NCI-H2107 (cell line): Measurements from ENCODE around the gene KNOP1.

Experiments
- DNase-seq: peaks from one replicate; lab custom pipeline; 2025; lab: John Stamatoyannopoulos, UW

KNOP1 gene

GRCh38 chr16:19707569-19708295, 10.3 kb downstream of the KNOP1 start:
- DNase-seq: no peak

GRCh38 chr16:19706846-19707245, 11.2 kb downstream of the KNOP1 start:
- DNase-seq: no peak

- DNase-seq: no peak
Measured at GRCh38 chr16:19705843-19706242, 12.2 kb downstream of the KNOP1 start.

GRCh38 chr16:19705146-19705501, 12.9 kb downstream of the KNOP1 start:
- no peak for DNase-seq

- no peak for DNase-seq
Measured at GRCh38 chr16:19704321-19705145, 13.5 kb downstream of the KNOP1 start.

- no peak for DNase-seq
Measured at GRCh38 chr16:19703172-19703889, 14.7 kb downstream of the KNOP1 start.

GRCh38 chr16:19701091-19701490, 16.9 kb downstream of the KNOP1 start:
- DNase-seq: no peak

GRCh38 chr16:19700319-19700781, 17.7 kb downstream of the KNOP1 start:
- no peak for DNase-seq

- DNase-seq: no peak
Measured at GRCh38 chr16:19699472-19699871, 18.6 kb downstream of the KNOP1 start.

- peak; percentile 54 for DNase-seq
Measured at GRCh38 chr16:19698480-19699465, 19.3 kb downstream of the KNOP1 start.

- no peak for DNase-seq
Measured at GRCh38 chr16:19697756-19698318, 20.2 kb downstream of the KNOP1 start.

- DNase-seq: peak; percentile 31
Measured at GRCh38 chr16:19696961-19697360, 21.1 kb downstream of the KNOP1 start.

GRCh38 chr16:19696328-19696727, 21.7 kb downstream of the KNOP1 start:
- DNase-seq: peak; percentile 68

- no peak for DNase-seq
Measured at GRCh38 chr16:19694989-19695388, 23.0 kb downstream of the KNOP1 start.

GRCh38 chr16:19691161-19691711, 26.8 kb downstream of the KNOP1 start:
- no peak for DNase-seq

- DNase-seq: no peak
Measured at GRCh38 chr16:19690196-19690595, 27.8 kb downstream of the KNOP1 start.

- no peak for DNase-seq
Measured at GRCh38 chr16:19689342-19689741, 28.7 kb downstream of the KNOP1 start.

GRCh38 chr16:19688396-19689024, 29.5 kb downstream of the KNOP1 start:
- peak; percentile 2 for DNase-seq

GRCh38 chr16:19687279-19687678, 30.7 kb downstream of the KNOP1 start:
- DNase-seq: no peak

- DNase-seq: no peak
Measured at GRCh38 chr16:19685176-19685575, 32.9 kb downstream of the KNOP1 start.
